GM23248 (cell line): ENCODE measurements around the gene TBRG4. TPM values are rescaled to one million over a fixed set of nuclear protein-coding genes. Genes with fewer than 3 reads are reported as not detected.

Experiments used
- DNase-seq: peaks from one replicate; pipeline ENCODE4 v3.0.0-alpha.2; 2015
- H2AFZ ChIP-seq: fragments of 200-600 bp; sonication (generic); 2 replicates; pipeline ENCODE4 v1.6.1; 2016; ENCODE audit warnings: antibody characterized with exemption
- H3F3A ChIP-seq: fragments of 200-600 bp; sonication (generic); 2 replicates; pipeline ENCODE4 v1.6.1; 2016; ENCODE audit warnings: mild to moderate bottlenecking, antibody characterized with exemption, mixed run types; ENCODE audit not compliant: insufficient read depth
- H3K27ac ChIP-seq: fragments of 200-600 bp; sonication (generic); 2 replicates; pipeline ENCODE4 v1.5.1; 2016; ENCODE audit warnings: mild to moderate bottlenecking
- H3K27me3 ChIP-seq: fragments of 200-600 bp; sonication (generic); replicated peaks from 2 replicates; pipeline ENCODE4 v1.6.1; 2016; ENCODE audit warnings: mild to moderate bottlenecking; ENCODE audit not compliant: insufficient read depth
- H3K36me3 ChIP-seq: fragments of 200-600 bp; sonication (generic); 2 replicates; pipeline ENCODE4 v1.6.1; 2016; ENCODE audit warnings: low read depth, mild to moderate bottlenecking
- H3K4me1 ChIP-seq: fragments of 200-600 bp; sonication (generic); 2 replicates; pipeline ENCODE4 v1.6.1; 2016; ENCODE audit warnings: mild to moderate bottlenecking; ENCODE audit not compliant: insufficient read depth
- H3K4me2 ChIP-seq: fragments of 200-600 bp; sonication (generic); one replicate; pipeline ENCODE4 v1.6.1; 2016; ENCODE audit warnings: mild to moderate bottlenecking; ENCODE audit not compliant: unreplicated experiment
- H3K4me3 ChIP-seq: fragments of 200-600 bp; sonication (generic); 2 replicates; pipeline ENCODE4 v1.5.1; 2016; ENCODE audit warnings: mild to moderate bottlenecking
- H3K79me2 ChIP-seq: fragments of 200-600 bp; sonication (generic); 2 replicates; pipeline ENCODE4 v1.6.1; 2016; ENCODE audit warnings: mild to moderate bottlenecking; ENCODE audit not compliant: insufficient read depth
- H3K9ac ChIP-seq: fragments of 200-600 bp; sonication (generic); 2 replicates; pipeline ENCODE4 v1.6.1; 2016; ENCODE audit warnings: mild to moderate bottlenecking
- H3K9me2 ChIP-seq: fragments of 200-600 bp; sonication (generic); 2 replicates; pipeline ENCODE4 v1.6.1; 2016; ENCODE audit warnings: mixed run types, mild to moderate bottlenecking, moderate library complexity; ENCODE audit not compliant: insufficient read depth
- H3K9me3 ChIP-seq: fragments of 200-600 bp; sonication (generic); one replicate; pipeline ENCODE4 v1.6.1; 2017; ENCODE audit warnings: low read depth
- H4K20me1 ChIP-seq: fragments of 200-600 bp; sonication (generic); 2 replicates; pipeline ENCODE4 v1.6.0; 2016; ENCODE audit not compliant: insufficient read depth
- EZH2 ChIP-seq: fragments of 200-600 bp; sonication (generic); IDR thresholded peaks from 2 replicates; pipeline ENCODE4 v1.6.1; 2018; ENCODE audit warnings: antibody characterized with exemption, mild to moderate bottlenecking; ENCODE audit not compliant: insufficient read depth, poor library complexity, severe bottlenecking
- EZH2phosphoT487 ChIP-seq: fragments of 200-600 bp; sonication (generic); IDR thresholded peaks from 2 replicates; pipeline ENCODE4 v1.6.1; 2018; ENCODE audit warnings: antibody characterized with exemption, moderate library complexity, mild to moderate bottlenecking, low read depth; ENCODE audit not compliant: insufficient read depth
- whole genome bisulfite sequencing, 2 experiments: methylation state at CpG; one replicate each; pipeline ENCODE4 v1.1.6; 2015 to 2017; ENCODE audit warnings: low lambda C conversion rate in 2 of 2, low coverage in 1 of 2; ENCODE audit errors: missing lambda C conversion rate in 2 of 2; 5-methylcytosine and 5-hydroxymethylcytosine counted together
- in situ Hi-C: fragments of 300-500 bp; cut with MboI; formaldehyde crosslinking; loops from 2 replicates; pipeline ENCODE4 v1.15.0; 2020
- polyA plus RNA-seq: library from polyadenylated mRNA; unstranded; fragments of >200 nt; fragmentation: Nextera tagmentation; extraction: Ambion mirVana; gene quantifications from 2 replicates; pipeline ENCODE4 v1.2.1, GENCODE V29; 2016
- total RNA-seq: library from RNA; depleted of rRNA; stranded (reverse); fragments of >200 nt; shearing (Covaris generic); gene quantifications from 2 replicates; pipeline ENCODE4 v1.2.3, GENCODE V29; 2014

Gene TBRG4
- total and polyA plus RNA-seq, 2 experiments from 2014 or later, result 55.8 to 62.7 TPM

DNA sequence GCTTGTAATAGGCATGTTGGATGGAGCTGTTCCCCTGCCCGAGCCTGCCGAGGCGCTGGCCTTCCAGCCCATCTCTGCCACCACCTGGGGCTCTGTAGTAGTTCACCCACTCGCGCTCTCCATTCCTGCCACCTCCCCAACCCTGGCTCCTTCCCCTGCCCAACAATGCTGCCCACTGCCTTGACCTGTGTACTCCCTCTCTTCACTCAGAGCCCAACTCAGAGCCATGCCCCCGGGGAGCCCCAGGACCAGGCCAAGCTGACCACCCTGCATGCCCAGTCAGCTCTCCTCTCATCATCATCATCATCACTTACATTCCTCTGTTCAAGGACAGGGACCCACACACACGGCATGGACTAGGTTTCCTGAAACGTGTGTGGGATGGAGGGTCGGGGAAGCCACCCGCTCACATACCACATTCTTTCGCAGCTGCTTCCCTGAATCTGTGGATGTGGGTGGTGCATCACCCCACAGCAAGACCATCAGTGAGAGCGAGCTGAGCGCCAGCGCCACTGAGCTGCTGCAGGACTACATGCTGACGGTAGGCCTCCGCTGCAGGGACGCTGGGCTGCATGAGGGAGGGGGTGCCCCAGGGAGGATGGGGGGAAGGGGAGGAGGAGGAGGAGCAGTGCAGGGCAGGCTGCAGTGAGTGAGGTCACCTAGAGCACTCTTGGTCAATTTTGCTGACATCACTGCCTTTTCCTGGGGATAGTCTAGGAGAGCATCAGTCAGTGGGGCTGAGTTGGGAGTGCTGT is 38.3 kb downstream of the TBRG4 start:
- Histone ChIP-seq H3K4me1 (no peaks in the 10 kb centered on the region), H3K9me2 (no peaks in the 10 kb centered on the region), H3K4me2 (no peak overlapping the region), H3K36me3 (no peaks in the 10 kb centered on the region; the same call in 1 of the 2 replicates), H3K9me3 (no peaks in the 10 kb centered on the region), H3K79me2 (0 out of 2 replicates have a peak, but pooled peaks cover under 1% of the 10 kb centered on the region), H3K27ac (no peak overlapping the region), H2AFZ (no peak overlapping the region), H3K4me3 (no peak overlapping the region), H4K20me1 (no peaks in the 10 kb centered on the region; the same call in 1 of the 2 replicates), H3K27me3 (no peaks in the 10 kb centered on the region), H3K9ac (no peak overlapping the region), H3F3A (no peaks in the 10 kb centered on the region)
- no peak for TF ChIP-seq EZH2phosphoT487
- TF ChIP-seq EZH2, result no peak
- in situ Hi-C loops, result no loop called here
- DNase-seq, result no peak
- WGBS, 2 experiments, result 91 to 93% methylated on average over 16 to 17 of the region's 17 CpGs

DNA sequence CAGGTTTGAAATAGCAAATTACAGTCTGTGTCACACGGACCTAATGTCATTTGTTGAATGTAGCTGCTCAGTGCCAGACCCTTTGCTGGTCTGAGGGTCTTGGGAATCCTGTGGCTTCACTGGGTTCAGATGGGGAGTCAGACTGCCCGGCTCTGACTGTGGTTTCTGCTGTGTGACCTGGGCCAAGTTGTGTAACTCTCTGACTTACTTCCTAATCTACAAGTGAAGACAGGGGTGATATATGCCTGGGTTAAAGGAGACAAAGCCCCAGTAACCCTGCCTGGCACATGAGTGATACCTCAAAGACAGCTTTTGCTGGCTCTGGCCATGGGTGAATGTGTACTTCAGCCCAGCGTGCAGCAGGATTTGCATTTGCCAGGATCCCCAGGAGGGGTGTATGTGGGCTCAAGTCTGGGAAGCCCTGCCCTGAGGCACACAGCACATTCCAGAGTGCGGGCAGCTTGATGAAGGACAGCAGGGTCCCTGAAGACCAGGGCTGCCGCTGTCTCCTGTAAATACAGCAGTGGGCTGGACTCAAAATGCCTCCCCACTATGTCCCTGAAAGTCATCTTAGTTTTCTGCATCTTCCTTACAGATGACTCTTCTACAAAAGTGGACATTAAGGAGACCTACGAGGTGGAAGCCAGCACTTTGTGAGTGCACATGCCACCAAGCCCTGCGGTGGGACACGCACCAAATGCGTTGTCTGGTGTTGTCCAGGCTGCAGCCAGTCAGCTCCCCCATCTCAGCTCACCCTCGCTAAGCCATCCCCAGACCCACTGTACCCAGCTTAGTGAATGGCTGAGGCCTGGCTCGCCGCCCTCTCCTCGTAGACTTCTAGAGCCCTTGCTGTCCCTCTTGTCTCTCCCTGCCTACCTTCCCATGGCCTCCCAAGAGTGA is 39.1 kb downstream of the TBRG4 start:
- in situ Hi-C loops, result no loop called here
- no peak for DNase-seq

DNA sequence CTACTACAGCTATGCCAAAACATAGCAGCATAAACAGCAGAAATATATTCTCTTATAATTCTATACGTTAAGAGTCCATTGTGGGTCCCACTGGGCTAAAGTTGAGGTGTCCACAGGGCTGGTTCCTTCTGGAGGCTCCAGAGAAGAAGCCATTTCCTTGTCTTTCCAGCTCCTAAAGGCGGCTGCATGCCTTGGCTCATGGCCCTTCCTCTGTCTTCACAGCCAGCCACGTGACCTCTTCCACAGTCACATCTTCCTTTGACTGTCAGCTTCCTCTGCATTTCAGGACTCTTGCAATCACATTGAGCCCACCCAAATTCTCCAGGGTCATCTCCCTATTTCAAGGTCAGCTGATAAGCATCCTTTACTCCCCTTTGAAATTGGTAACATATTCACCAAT is 40.0 kb downstream of the TBRG4 start:
- Histone ChIP-seq H3K4me2 (no peak overlapping the region), H3K79me2 (0 out of 2 replicates have a peak, but pooled peaks cover 16% of the 10 kb centered on the region), H3K36me3 (no peaks in the 10 kb centered on the region; the same call in 1 of the 2 replicates), H3K4me1 (no peaks in the 10 kb centered on the region), H3F3A (no peaks in the 10 kb centered on the region), H4K20me1 (no peaks in the 10 kb centered on the region; the same call in 1 of the 2 replicates), H3K9me3 (no peaks in the 10 kb centered on the region), H3K4me3 (no peak overlapping the region), H2AFZ (no peak overlapping the region), H3K27ac (no peak overlapping the region), H3K27me3 (no peaks in the 10 kb centered on the region), H3K9me2 (no peaks in the 10 kb centered on the region), H3K9ac (no peak overlapping the region)
- in situ Hi-C loops, result no loop called here
- 81 to 82% methylated on average over 3 of the region's 3 CpGs for WGBS, 2 experiments
- no peak for TF ChIP-seq EZH2
- no peak for TF ChIP-seq EZH2phosphoT487
- DNase-seq, result no peak

More for the DNA sequence above, 39.1 kb downstream of the TBRG4 start:
- no peak overlapping the region for H3K9ac ChIP-seq
- no peak overlapping the region for H3K4me3 ChIP-seq
- H3K27ac ChIP-seq, result no peak overlapping the region
- H3K9me2 ChIP-seq, result no peaks in the 10 kb centered on the region
- TF ChIP-seq EZH2 (no peak), EZH2phosphoT487 (no peak)
- H3K4me1 ChIP-seq, result no peaks in the 10 kb centered on the region
- H3K27me3 ChIP-seq, result no peaks in the 10 kb centered on the region
- no peak overlapping the region for H3K4me2 ChIP-seq
- no peaks in the 10 kb centered on the region; the same call in 1 of the 2 replicates for H4K20me1 ChIP-seq
- no peak overlapping the region for H2AFZ ChIP-seq
- WGBS, 2 experiments, result 87 to 88% methylated on average over 12 to 13 of the region's 13 CpGs
- no peaks in the 10 kb centered on the region for H3K9me3 ChIP-seq
- no peaks in the 10 kb centered on the region for H3F3A ChIP-seq
- H3K36me3 ChIP-seq, result no peaks in the 10 kb centered on the region; the same call in 1 of the 2 replicates
- H3K79me2 ChIP-seq, result 0 out of 2 replicates have a peak, but pooled peaks cover 9% of the 10 kb centered on the region

DNA sequence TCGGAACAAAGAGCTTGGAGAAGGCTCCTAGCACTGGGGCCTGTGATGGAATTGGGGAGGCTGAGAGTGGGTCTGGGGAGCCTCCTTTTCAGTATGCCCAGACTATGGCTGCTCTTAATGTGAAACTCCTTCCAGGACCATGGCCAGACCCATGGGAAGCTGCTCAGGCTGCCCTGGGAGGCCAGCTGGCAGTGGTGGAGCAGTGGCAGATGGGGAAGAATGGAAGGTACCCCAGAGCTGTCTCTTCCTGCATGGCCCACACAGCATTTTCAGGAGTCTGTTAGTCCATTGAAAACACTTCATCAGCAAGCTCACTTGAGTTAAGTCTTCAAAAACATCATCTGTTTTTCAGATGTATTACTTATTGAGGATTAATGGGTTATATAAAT is 41.2 kb downstream of the TBRG4 start:
- H3K27ac ChIP-seq, result no peak overlapping the region
- TF ChIP-seq EZH2, result no peak
- no peak for TF ChIP-seq EZH2phosphoT487

More for the DNA sequence above, 41.2 kb downstream of the TBRG4 start:
- no peaks in the 10 kb centered on the region for H3K27me3 ChIP-seq
- no peak overlapping the region for H2AFZ ChIP-seq
- no peak overlapping the region for H3K4me2 ChIP-seq
- 0 out of 2 replicates have a peak, but pooled peaks cover 20% of the 10 kb centered on the region for H3K79me2 ChIP-seq
- H3K9me2 ChIP-seq, result no peaks in the 10 kb centered on the region
- in situ Hi-C loops, result no loop called here
- no peaks in the 10 kb centered on the region for H3K9me3 ChIP-seq
- H3F3A ChIP-seq, result no peaks in the 10 kb centered on the region
- H3K9ac ChIP-seq, result no peak overlapping the region
- no peaks in the 10 kb centered on the region for H3K4me1 ChIP-seq
- no peak for DNase-seq
- H4K20me1 ChIP-seq, result no peaks in the 10 kb centered on the region; the same call in 1 of the 2 replicates
- WGBS, 2 experiments, result 88 to 95% methylated on average over 1 of the region's 1 CpG
- H3K36me3 ChIP-seq, result no peaks in the 10 kb centered on the region; the same call in 1 of the 2 replicates
- H3K4me3 ChIP-seq, result no peak overlapping the region
